DOHH2 (cell line): ENCODE measurements around the gene ADGRL3.
"Not testable (repeated sequence)": the region's sequence is repeated elsewhere in the genome, so short reads cannot be mapped to it uniquely, and the experiment has no call there.

Experiments used
- CTCF ChIP-seq: fragments of 200-600 bp; sonication (generic); IDR thresholded peaks from one replicate; pipeline ENCODE4 v1.5.1; 2014; ENCODE audit warnings: antibody characterized with exemption, mild to moderate bottlenecking, low read depth, low read length; ENCODE audit not compliant: poor library complexity, severe bottlenecking
- EZH2phosphoT487 ChIP-seq: fragments of 200-600 bp; sonication (generic); IDR thresholded peaks from 2 replicates; pipeline ENCODE4 v1.6.1; 2017; ENCODE audit warnings: borderline replicate concordance, mild to moderate bottlenecking, antibody characterized with exemption, low read length, moderate library complexity, mixed read lengths

- not testable (repeated sequence) for TF ChIP-seq CTCF, EZH2phosphoT487
These were observed 652.0 kb downstream of the ADGRL3 start for GRCh38 chr4:61852105-61852504.
